Measurements from ENCODE around the gene HNRNPU. TPM values are rescaled to one million over a fixed set of nuclear protein-coding genes. Genes with fewer than 3 reads are reported as not detected.

HNRNPU gene
- polyA plus RNA-seq, 1 donor, result 758 TPM

- DNase-seq, result no peak
Observed at GRCh38 chr1:244802556-244803239, 61.6 kb downstream of the HNRNPU start.

- no peak for DNase-seq
Observed at GRCh38 chr1:244802041-244802440, 62.3 kb downstream of the HNRNPU start.

- no peak for DNase-seq
Observed at GRCh38 chr1:244801246-244801645, 63.1 kb downstream of the HNRNPU start.

- DNase-seq, result no peak
Observed at GRCh38 chr1:244800821-244801220, 63.5 kb downstream of the HNRNPU start.

Other genes with a start within 250 kb of the HNRNPU start
- gene DESI2, start 211.4 kb downstream of the HNRNPU start, polyA plus RNA-seq (ENCODE audit: insufficient read length), result 50.4 TPM
- gene COX20, start 28.9 kb downstream of the HNRNPU start, polyA plus RNA-seq (ENCODE audit: insufficient read length), result 110 TPM